K562 (cell line): ENCODE results near the gene DDAH2. TPM values are rescaled to one million over a fixed set of nuclear protein-coding genes. Genes with fewer than 3 reads are reported as not detected.

ENCODE experiments used
- ATAC-seq: fragments of 200-7000 bp; cut with Tn5 transposase; 3 replicates; pipeline ENCODE4 v1.9.1; 2020; ENCODE audit warnings: moderate library complexity
- BruUV-seq: library from RNA; stranded (reverse); fragments of 400-500 nt; replicated peaks from 2 replicates; lab custom pipeline; 2021; lab: Mats Ljungman, UMichigan
- CTCF ChIA-PET: fragments of 300-600 bp; formaldehyde crosslinking; extraction: SDS; loops from one replicate; lab custom pipeline; 2021; ENCODE audit warnings: low intra/inter-chr PET ratio; lab: Yijun Ruan, JAX
- POLR2A ChIA-PET: fragments of 300-600, 350-650 bp; sonication (Branson Sonifier 250); formaldehyde crosslinking; extraction: SDS; loops from one replicate; lab custom pipeline; 2021; ENCODE audit warnings: antibody characterized with exemption, inconsistent platforms; lab: Yijun Ruan, JAX
- DNase-seq, 4 experiments: peaks; one replicate each; pipeline versions ENCODE4 v3.0.0 to v3.0.0-alpha.2; 2011 to 2018; ENCODE audit warnings: low spot score in 3 of 4, mixed read lengths in 3 of 4; ENCODE audit errors: extremely low read depth in 1 of 4
- FAIRE-seq: peaks from 2 replicates; lab custom pipeline; 2011; peaks lifted over from hg19 to GRCh38; lab: Jason Lieb, UNC
- H2AFZ ChIP-seq: 2 replicates; pipeline ENCODE4 v1.6.0; 2011; ENCODE audit warnings: low read depth, low read length, control low read depth, inconsistent platforms
- H3K27ac ChIP-seq: fragments of 200-600 bp; 3 replicates; pipeline ENCODE4 v1.8.0; 2011; ENCODE audit warnings: low read depth, mild to moderate bottlenecking, control low read depth, inconsistent platforms, low read length, moderate library complexity, mixed read lengths; ENCODE audit errors: extremely low read depth
- H3K27me3 ChIP-seq, 2 experiments: fragments of 300-600 bp in 1 of 2; 2 replicates in 1 of 2; 3 replicates in 1 of 2; pipeline versions ENCODE4 v1.6.0 to v1.8.0; 2011; ENCODE audit warnings: inconsistent platforms in 2 of 2, low read length in 2 of 2, mild to moderate bottlenecking in 1 of 2, mixed read lengths in 1 of 2, moderate library complexity in 1 of 2; ENCODE audit not compliant: control insufficient read depth in 2 of 2, insufficient read depth in 2 of 2
- H3K36me3 ChIP-seq: fragments of 300-600 bp; 3 replicates; pipeline ENCODE4 v1.8.0; 2011; ENCODE audit warnings: mild to moderate bottlenecking, low read length, inconsistent platforms; ENCODE audit not compliant: control insufficient read depth, insufficient read depth
- H3K4me1 ChIP-seq, 2 experiments: fragments of 200-600 bp in 1 of 2; replicated peaks in 1 of 2; 2 replicates in 1 of 2; 3 replicates in 1 of 2; pipeline versions ENCODE4 v1.5.1 to v1.8.0; 2011; ENCODE audit warnings: inconsistent platforms in 2 of 2, low read length in 2 of 2, mild to moderate bottlenecking in 1 of 2, mixed read lengths in 1 of 2, moderate library complexity in 1 of 2; ENCODE audit not compliant: control insufficient read depth in 2 of 2, insufficient read depth in 2 of 2
- H3K4me2 ChIP-seq: 2 replicates; pipeline ENCODE4 v1.6.1; 2011; ENCODE audit warnings: low read length, control low read depth, inconsistent platforms, mixed read lengths; ENCODE audit not compliant: insufficient read depth
- H3K4me3 ChIP-seq: fragments of 200-600 bp; sonication (generic), shearing (Covaris generic); 2 replicates; pipeline ENCODE4 v1.5.1; 2016; ENCODE audit warnings: control low read depth, inconsistent platforms
- H3K79me2 ChIP-seq: fragments of 200-600 bp; 3 replicates; pipeline ENCODE4 v1.8.0; 2011; ENCODE audit warnings: low read length, inconsistent platforms; ENCODE audit not compliant: control insufficient read depth, insufficient read depth
- H3K9ac ChIP-seq, 2 experiments: 2 replicates each; pipeline versions ENCODE4 v1.6.0 to v1.6.1; 2011; ENCODE audit warnings: low read depth in 2 of 2, low read length in 2 of 2, control low read depth in 1 of 2, inconsistent platforms in 1 of 2, mild to moderate bottlenecking in 1 of 2, mixed read lengths in 1 of 2; ENCODE audit not compliant: insufficient read depth in 1 of 2
- H3K9me1 ChIP-seq: one replicate; pipeline ENCODE4 v1.6.0; 2011; ENCODE audit warnings: inconsistent platforms, mild to moderate bottlenecking, low read length, moderate library complexity; ENCODE audit not compliant: control insufficient read depth, insufficient read depth
- H3K9me3 ChIP-seq: replicated peaks from 2 replicates; pipeline ENCODE4 v1.5.1; 2011; ENCODE audit warnings: low read depth, low read length, inconsistent platforms; ENCODE audit not compliant: control insufficient read depth, insufficient read depth
- H4K20me1 ChIP-seq: replicated peaks from 2 replicates; pipeline ENCODE4 v1.6.1; 2011; ENCODE audit warnings: low read length, inconsistent platforms, mixed read lengths; ENCODE audit not compliant: control insufficient read depth, insufficient read depth
- BDP1 ChIP-seq: IDR thresholded peaks from 3 replicates; pipeline ENCODE4 v1.6.1; 2011; ENCODE audit not compliant: insufficient read length, insufficient read depth
- BRF1 ChIP-seq: IDR thresholded peaks from 3 replicates; pipeline ENCODE4 v1.6.1; 2011; ENCODE audit warnings: borderline replicate concordance, mild to moderate bottlenecking; ENCODE audit not compliant: insufficient read length; ENCODE audit errors: extremely low read depth
- CBFB ChIP-seq: sonication (generic); formaldehyde crosslinking; IDR thresholded peaks from 2 replicates; pipeline ENCODE4 v1.4.0; 2020; ENCODE audit warnings: mild to moderate bottlenecking, missing genetic modification reagents
- CHCHD3 ChIP-seq: fragments of 250-450 bp; sonication (Bioruptor Pico); IDR thresholded peaks from 2 replicates; pipeline ENCODE4 v2.1.2; 2022; ENCODE audit warnings: mild to moderate bottlenecking
- CREBBP ChIP-seq: IDR thresholded peaks from one replicate; pipeline ENCODE4 v1.6.1; 2012; ENCODE audit warnings: low read depth, mild to moderate bottlenecking, control low read depth, inconsistent platforms, low read length
- RAD51 ChIP-seq: fragments of 450-650 bp; IDR thresholded peaks from 2 replicates; pipeline ENCODE4 v1.7.1; 2016; ENCODE audit warnings: low read depth, mild to moderate bottlenecking, borderline replicate concordance
- RFX7 ChIP-seq: fragments of 250-450 bp; sonication (Bioruptor Pico); IDR thresholded peaks from 2 replicates; pipeline ENCODE4 v1.5.1; 2021; ENCODE audit warnings: mild to moderate bottlenecking
- SIX5 ChIP-seq, 2 experiments: IDR thresholded peaks; 2 replicates each; pipeline ENCODE4 v1.6.1; 2011; ENCODE audit warnings: low read length in 2 of 2, borderline replicate concordance in 1 of 2, low read depth in 1 of 2, mild to moderate bottlenecking in 1 of 2, moderate library complexity in 1 of 2; ENCODE audit not compliant: insufficient read depth in 1 of 2
- XRCC3 ChIP-seq: fragments of 450-650 bp; IDR thresholded peaks from 2 replicates; pipeline ENCODE4 v1.6.1; 2017; ENCODE audit warnings: mild to moderate bottlenecking, moderate library complexity
- ZNF124 ChIP-seq: sonication (generic); formaldehyde crosslinking; IDR thresholded peaks from 2 replicates; pipeline ENCODE4 v1.8.1; 2022; ENCODE audit warnings: missing genetic modification reagents
- WGBS: fragments of 100-300 bp; shearing (Covaris generic); methylation state at CpG from one replicate; pipeline ENCODE4 v1.1.6; 2016; ENCODE audit warnings: low coverage, mixed read lengths; ENCODE audit not compliant: insufficient coverage; ENCODE audit errors: missing lambda C conversion rate; 5-methylcytosine and 5-hydroxymethylcytosine counted together
- in situ Hi-C: fragments of 300-500 bp; cut with MboI; formaldehyde crosslinking; loops from 4 replicates; pipeline ENCODE4 v1.15.0; 2018; ENCODE audit warnings: inconsistent platforms, mixed read lengths
- intact Hi-C: fragments of 100-400 bp; cut with micrococcal nuclease; formaldehyde crosslinking; loops from 2 replicates; pipeline ENCODE4 v1.14.2; 2022
- polyA plus RNA-seq, 8 experiments: library from polyadenylated mRNA; depleted of rRNA in 4 of 8; stranded (reverse) in 5 of 8; unstranded in 3 of 8; fragments of >200 nt; fragmentation: Nextera tagmentation in 2 of 8; fragmentation: Illumina TruSeq in 1 of 8; extraction: Ambion mirVana in 2 of 8; extraction: Trizol in 1 of 8; gene quantifications; 2 replicates each; pipeline versions ENCODE4 v1.2.1 to v1.2.3, GENCODE V29; 2011 to 2014; ENCODE audit warnings: inconsistent platforms in 1 of 8, missing spikeins in 1 of 8
- total RNA-seq, 7 experiments: library from RNA; depleted of rRNA in 6 of 7; stranded (reverse); fragments of >200 nt in 6 of 7; fragmentation: Illumina TruSeq in 2 of 7; extraction: Trizol in 2 of 7; gene quantifications; 2 replicates each; pipeline versions ENCODE4 v1.2.1 to v1.2.3, GENCODE V29; 2011 to 2021; ENCODE audit warnings: low replicate concordance in 1 of 7
- TF ChIP-seq, protein P1 (sequence below), 2 experiments: fragments of 450-650 bp; IDR thresholded peaks; 2 replicates each; pipeline ENCODE4 v1.6.1; 2018; ENCODE audit warnings: mild to moderate bottlenecking in 2 of 2, low read depth in 1 of 2; ENCODE audit not compliant: partially characterized antibody in 2 of 2
- TF ChIP-seq, protein P2 (sequence below): fragments of 250-450 bp; sonication (Bioruptor Pico); IDR thresholded peaks from 2 replicates; pipeline ENCODE4 v1.8.0; 2021; ENCODE audit warnings: mild to moderate bottlenecking, moderate library complexity
- TF ChIP-seq, protein P3 (sequence below): fragments of 450-650 bp; IDR thresholded peaks from 2 replicates; pipeline ENCODE4 v1.6.1; 2016; ENCODE audit warnings: antibody characterized with exemption

Gene DDAH2
- total and polyA plus RNA-seq, 9 of the 15 experiments (the other 6 are each of a cell fraction or from before 2014, with no cell fraction given) = 1.8 to 45.4 (median 21.4) TPM

DNA sequence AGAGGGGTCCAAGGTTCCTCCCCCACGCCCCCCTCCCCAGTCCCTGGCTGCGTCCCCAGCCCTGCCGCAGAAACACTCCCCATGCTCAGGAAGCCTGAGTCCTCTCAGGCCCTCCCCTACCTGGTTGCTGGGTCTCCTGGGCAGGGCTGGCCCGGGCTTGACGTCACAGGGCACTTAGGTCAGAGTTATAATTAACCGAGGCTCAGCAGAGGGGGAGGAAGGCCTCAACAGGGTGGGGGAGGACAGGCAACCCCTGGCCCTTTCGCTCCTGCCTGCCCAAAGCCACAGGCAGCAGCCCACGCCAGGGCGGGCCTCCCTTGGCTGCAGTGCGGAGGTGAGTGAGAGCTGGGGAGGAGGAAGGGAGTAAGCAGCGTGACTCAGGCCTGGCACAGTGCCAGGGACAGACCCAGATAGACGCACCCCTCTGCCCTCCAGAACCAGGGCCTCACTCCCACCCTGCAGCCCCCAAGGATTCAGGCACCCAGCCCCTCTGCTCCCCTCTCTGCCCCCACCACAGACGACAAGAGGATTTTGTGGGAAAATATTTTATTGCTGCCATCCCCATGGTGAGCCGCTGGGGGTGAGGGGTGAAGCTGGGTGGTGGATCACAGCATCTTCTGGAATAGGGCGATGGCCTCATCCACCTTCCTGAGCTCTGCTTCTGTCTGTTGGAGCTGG is 48.0 kb upstream of the DDAH2 start, which contains the start of gene VWA7:
Gene VWA7, minus strand, starts transcription at position 340 of the 678 bp plus-strand sequence. CDS start 549 bp downstream, outside the sequence.
- Histone ChIP-seq H3K9me1 (peaks cover 6% of the 10 kb centered on the region), H3K27ac (peak within 1 kb of the TSS; percentile 87), H3K4me3 (peak within 1 kb of the TSS; percentile 10; the same call in 1 of the 2 replicates), H3K79me2 (no peaks in the 10 kb centered on the region), H4K20me1 (no peaks in the 10 kb centered on the region), H3K4me1 (peaks cover 43 to 85% of the 10 kb centered on the region in 2 experiments), H3K9me3 (no peaks in the 10 kb centered on the region), H3K27me3 (no peaks in the 10 kb centered on the region), H3K36me3 (peaks cover 48% of the 10 kb centered on the region; the same call in 2 of the 3 replicates), H3K4me2 (peak within 1 kb of the TSS; percentile 56), H2AFZ (peak within 1 kb of the TSS; percentile 36), H3K9ac (peak within 1 kb of the TSS; percentile 64 to 88)
- BruUV-seq = no TSS peak
- CTCF ChIA-PET = interaction anchor here (0.7 to 1.1 kb wide), 2 partner anchors 53 to 231 kb away, joined by 3 to 4 read pairs; partner anchors contain the start of gene ATP6V1G2
- POLR2A ChIA-PET = interaction anchor here (0.6 to 8.8 kb wide), 27 partner anchors 9 to 1080 kb away, joined by 3 to 47 read pairs (median 5); partner anchors contain the start of genes ABHD16A, BAG6, DDAH2 and GPANK1
- peak; percentile 91 for ATAC-seq
- FAIRE-seq = peak; percentile 99
- in situ Hi-C loops = no loop called here
- 1% methylated on average over 15 of the region's 15 CpGs for WGBS
- intact Hi-C loops = loop anchor here (2.0 to 10.0 kb wide), 2 partner anchors 18 to 232 kb away; partner anchors contain the start of genes ATP6V1G2, DDX39B, NFKBIL1 and VARS1
- DNase-seq = peak; percentile 98 to 99 (median 99)
- TF ChIP-seq BRF1 = no peak
- 0 out of 2 replicates have a peak, but pooled peaks have one; percentile 16 for TF ChIP-seq RFX7 (CRISPR knock-in tag)
- TF ChIP-seq XRCC3 = no peak
- TF ChIP-seq, protein P1, sequence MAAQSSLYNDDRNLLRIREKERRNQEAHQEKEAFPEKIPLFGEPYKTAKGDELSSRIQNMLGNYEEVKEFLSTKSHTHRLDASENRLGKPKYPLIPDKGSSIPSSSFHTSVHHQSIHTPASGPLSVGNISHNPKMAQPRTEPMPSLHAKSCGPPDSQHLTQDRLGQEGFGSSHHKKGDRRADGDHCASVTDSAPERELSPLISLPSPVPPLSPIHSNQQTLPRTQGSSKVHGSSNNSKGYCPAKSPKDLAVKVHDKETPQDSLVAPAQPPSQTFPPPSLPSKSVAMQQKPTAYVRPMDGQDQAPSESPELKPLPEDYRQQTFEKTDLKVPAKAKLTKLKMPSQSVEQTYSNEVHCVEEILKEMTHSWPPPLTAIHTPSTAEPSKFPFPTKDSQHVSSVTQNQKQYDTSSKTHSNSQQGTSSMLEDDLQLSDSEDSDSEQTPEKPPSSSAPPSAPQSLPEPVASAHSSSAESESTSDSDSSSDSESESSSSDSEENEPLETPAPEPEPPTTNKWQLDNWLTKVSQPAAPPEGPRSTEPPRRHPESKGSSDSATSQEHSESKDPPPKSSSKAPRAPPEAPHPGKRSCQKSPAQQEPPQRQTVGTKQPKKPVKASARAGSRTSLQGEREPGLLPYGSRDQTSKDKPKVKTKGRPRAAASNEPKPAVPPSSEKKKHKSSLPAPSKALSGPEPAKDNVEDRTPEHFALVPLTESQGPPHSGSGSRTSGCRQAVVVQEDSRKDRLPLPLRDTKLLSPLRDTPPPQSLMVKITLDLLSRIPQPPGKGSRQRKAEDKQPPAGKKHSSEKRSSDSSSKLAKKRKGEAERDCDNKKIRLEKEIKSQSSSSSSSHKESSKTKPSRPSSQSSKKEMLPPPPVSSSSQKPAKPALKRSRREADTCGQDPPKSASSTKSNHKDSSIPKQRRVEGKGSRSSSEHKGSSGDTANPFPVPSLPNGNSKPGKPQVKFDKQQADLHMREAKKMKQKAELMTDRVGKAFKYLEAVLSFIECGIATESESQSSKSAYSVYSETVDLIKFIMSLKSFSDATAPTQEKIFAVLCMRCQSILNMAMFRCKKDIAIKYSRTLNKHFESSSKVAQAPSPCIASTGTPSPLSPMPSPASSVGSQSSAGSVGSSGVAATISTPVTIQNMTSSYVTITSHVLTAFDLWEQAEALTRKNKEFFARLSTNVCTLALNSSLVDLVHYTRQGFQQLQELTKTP (IDR thresholded peaks at IDR 0.05; ENCODE audit: low read depth in 1 of 2, partially characterized antibody in 2 of 2) = peak in 1 of 2 experiments; percentile 87
- no peak for TF ChIP-seq SIX5 (IDR thresholded peaks at IDR 0.05; ENCODE audit: borderline replicate concordance in 1 of 2, insufficient read depth in 1 of 2, low read depth in 1 of 2, low read length in 2 of 2)
- TF ChIP-seq, protein P2, sequence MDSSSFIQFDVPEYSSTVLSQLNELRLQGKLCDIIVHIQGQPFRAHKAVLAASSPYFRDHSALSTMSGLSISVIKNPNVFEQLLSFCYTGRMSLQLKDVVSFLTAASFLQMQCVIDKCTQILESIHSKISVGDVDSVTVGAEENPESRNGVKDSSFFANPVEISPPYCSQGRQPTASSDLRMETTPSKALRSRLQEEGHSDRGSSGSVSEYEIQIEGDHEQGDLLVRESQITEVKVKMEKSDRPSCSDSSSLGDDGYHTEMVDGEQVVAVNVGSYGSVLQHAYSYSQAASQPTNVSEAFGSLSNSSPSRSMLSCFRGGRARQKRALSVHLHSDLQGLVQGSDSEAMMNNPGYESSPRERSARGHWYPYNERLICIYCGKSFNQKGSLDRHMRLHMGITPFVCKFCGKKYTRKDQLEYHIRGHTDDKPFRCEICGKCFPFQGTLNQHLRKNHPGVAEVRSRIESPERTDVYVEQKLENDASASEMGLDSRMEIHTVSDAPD (CRISPR knock-in tag) = no peak
- TF ChIP-seq CHCHD3 (CRISPR knock-in tag) = peak; percentile 82; the same call in 1 of the 2 replicates
- no peak for TF ChIP-seq ZNF124 (CRISPR knock-in tag)
- TF ChIP-seq CBFB = peak; percentile 90
- peak; percentile 51; the same call in 1 of the 2 replicates for TF ChIP-seq RAD51
- no peak for TF ChIP-seq CREBBP
- TF ChIP-seq BDP1 = no peak
- TF ChIP-seq, protein P3, sequence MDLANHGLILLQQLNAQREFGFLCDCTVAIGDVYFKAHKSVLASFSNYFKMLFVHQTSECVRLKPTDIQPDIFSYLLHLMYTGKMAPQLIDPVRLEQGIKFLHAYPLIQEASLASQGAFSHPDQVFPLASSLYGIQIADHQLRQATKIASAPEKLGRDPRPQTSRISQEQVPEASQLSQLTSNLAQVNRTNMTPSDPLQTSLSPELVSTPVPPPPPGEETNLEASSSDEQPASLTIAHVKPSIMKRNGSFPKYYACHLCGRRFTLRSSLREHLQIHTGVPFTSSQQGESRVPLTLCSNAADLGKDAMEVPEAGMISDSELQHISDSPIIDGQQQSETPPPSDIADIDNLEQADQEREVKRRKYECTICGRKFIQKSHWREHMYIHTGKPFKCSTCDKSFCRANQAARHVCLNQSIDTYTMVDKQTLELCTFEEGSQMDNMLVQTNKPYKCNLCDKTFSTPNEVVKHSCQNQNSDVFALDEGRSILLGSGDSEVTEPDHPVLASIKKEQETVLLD = peak; percentile 94
